Measurements from ENCODE around the gene SPRY2.

DNA sequence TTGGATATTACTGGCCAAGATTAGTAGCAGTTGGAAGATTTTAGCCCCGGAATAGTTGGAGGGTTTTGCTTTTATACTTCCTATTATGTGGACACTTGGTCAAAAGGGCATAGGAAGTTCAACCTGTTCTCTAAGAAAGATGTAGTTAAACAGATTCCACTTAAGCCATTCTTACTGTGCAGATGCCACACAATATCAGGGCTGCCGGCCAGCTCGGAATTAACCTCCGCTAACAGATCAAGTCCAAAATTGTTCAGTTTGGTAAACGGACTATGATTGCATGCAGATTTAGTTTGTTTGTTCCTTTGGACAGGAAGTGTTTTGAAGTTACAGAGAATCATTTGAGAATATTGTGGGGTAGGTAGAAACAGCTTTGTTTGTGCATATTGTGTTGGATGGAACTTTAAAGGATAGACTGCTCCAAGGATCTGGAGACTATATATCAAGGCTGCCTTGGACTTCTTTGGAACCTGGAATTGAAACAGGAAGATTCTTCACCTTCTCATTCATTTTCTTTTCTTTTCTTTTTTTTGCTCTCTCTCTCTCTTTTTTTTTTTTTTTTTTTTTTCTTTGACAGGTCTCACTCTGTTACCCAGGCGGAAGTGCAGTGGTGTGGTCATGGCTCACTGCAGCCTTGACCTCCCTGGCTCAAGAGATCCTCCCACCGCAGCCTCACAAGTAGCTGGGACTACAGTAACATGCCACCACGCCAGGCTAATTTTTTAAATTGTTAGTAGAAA, 5.0 kb upstream of the SPRY2 start:
- TF ChIP-seq, protein P1, sequence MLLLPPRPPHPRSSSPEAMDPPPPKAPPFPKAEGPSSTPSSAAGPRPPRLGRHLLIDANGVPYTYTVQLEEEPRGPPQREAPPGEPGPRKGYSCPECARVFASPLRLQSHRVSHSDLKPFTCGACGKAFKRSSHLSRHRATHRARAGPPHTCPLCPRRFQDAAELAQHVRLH (CRISPR knock-in tag; IDR thresholded peaks at IDR 0.05; ENCODE audit: borderline replicate concordance, low read depth) = no peak
- TF ChIP-seq ATAD3A (CRISPR knock-in tag; IDR thresholded peaks at IDR 0.05) (no peak), ZNF878 (CRISPR knock-in tag; IDR thresholded peaks at IDR 0.05) (no peak), KLF6 (CRISPR knock-in tag; IDR thresholded peaks at IDR 0.05) (no peak), PCBP2 (optimal IDR thresholded peaks at IDR 0.05; ENCODE audit: low read depth, low read length, poor library complexity, severe bottlenecking) (no peak), TEAD3 (CRISPR knock-in tag; optimal IDR thresholded peaks at IDR 0.05; ENCODE audit: borderline replicate concordance) (no peak), ZKSCAN8 (CRISPR knock-in tag; IDR thresholded peaks at IDR 0.05; ENCODE audit: borderline replicate concordance) (no peak), POLR2A (IDR thresholded peaks at IDR 0.05; ENCODE audit: insufficient read depth in 1 of 2, low read depth in 2 of 2, low read length in 2 of 2) (no peak), ZNF879 (CRISPR knock-in tag; IDR thresholded peaks at IDR 0.05) (no peak), FOXP1 (IDR thresholded peaks at IDR 0.05) (no peak), FOXP1 (CRISPR knock-in tag; IDR thresholded peaks at IDR 0.05) (no peak)
- TF ChIP-seq, protein P2, sequence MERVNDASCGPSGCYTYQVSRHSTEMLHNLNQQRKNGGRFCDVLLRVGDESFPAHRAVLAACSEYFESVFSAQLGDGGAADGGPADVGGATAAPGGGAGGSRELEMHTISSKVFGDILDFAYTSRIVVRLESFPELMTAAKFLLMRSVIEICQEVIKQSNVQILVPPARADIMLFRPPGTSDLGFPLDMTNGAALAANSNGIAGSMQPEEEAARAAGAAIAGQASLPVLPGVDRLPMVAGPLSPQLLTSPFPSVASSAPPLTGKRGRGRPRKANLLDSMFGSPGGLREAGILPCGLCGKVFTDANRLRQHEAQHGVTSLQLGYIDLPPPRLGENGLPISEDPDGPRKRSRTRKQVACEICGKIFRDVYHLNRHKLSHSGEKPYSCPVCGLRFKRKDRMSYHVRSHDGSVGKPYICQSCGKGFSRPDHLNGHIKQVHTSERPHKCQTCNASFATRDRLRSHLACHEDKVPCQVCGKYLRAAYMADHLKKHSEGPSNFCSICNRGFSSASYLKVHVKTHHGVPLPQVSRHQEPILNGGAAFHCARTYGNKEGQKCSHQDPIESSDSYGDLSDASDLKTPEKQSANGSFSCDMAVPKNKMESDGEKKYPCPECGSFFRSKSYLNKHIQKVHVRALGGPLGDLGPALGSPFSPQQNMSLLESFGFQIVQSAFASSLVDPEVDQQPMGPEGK (CRISPR knock-in tag; IDR thresholded peaks at IDR 0.05) = no peak
- TF ChIP-seq, protein P3, sequence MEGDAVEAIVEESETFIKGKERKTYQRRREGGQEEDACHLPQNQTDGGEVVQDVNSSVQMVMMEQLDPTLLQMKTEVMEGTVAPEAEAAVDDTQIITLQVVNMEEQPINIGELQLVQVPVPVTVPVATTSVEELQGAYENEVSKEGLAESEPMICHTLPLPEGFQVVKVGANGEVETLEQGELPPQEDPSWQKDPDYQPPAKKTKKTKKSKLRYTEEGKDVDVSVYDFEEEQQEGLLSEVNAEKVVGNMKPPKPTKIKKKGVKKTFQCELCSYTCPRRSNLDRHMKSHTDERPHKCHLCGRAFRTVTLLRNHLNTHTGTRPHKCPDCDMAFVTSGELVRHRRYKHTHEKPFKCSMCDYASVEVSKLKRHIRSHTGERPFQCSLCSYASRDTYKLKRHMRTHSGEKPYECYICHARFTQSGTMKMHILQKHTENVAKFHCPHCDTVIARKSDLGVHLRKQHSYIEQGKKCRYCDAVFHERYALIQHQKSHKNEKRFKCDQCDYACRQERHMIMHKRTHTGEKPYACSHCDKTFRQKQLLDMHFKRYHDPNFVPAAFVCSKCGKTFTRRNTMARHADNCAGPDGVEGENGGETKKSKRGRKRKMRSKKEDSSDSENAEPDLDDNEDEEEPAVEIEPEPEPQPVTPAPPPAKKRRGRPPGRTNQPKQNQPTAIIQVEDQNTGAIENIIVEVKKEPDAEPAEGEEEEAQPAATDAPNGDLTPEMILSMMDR (CRISPR knock-in tag; IDR thresholded peaks at IDR 0.05) = no peak
- TF ChIP-seq, protein P4, sequence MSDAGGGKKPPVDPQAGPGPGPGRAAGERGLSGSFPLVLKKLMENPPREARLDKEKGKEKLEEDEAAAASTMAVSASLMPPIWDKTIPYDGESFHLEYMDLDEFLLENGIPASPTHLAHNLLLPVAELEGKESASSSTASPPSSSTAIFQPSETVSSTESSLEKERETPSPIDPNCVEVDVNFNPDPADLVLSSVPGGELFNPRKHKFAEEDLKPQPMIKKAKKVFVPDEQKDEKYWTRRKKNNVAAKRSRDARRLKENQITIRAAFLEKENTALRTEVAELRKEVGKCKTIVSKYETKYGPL (CRISPR knock-in tag; IDR thresholded peaks at IDR 0.05) = no peak
- TF ChIP-seq, protein P5, sequence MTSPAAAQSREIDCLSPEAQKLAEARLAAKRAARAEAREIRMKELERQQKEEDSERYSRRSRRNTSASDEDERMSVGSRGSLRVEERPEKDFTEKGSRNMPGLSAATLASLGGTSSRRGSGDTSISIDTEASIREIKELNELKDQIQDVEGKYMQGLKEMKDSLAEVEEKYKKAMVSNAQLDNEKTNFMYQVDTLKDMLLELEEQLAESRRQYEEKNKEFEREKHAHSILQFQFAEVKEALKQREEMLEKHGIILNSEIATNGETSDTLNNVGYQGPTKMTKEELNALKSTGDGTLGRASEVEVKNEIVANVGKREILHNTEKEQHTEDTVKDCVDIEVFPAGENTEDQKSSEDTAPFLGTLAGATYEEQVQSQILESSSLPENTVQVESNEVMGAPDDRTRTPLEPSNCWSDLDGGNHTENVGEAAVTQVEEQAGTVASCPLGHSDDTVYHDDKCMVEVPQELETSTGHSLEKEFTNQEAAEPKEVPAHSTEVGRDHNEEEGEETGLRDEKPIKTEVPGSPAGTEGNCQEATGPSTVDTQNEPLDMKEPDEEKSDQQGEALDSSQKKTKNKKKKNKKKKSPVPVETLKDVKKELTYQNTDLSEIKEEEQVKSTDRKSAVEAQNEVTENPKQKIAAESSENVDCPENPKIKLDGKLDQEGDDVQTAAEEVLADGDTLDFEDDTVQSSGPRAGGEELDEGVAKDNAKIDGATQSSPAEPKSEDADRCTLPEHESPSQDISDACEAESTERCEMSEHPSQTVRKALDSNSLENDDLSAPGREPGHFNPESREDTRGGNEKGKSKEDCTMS (CRISPR knock-in tag; conservative IDR thresholded peaks at IDR 0.05) = no peak

All from HepG2 (cell line).